ENCODE results near the gene CYREN. TPM values are rescaled to one million over a fixed set of nuclear protein-coding genes. Genes with fewer than 3 reads are reported as not detected.

Gene CYREN
- total and polyA plus RNA-seq, 2 of the 13 experiments (the other 11 are each of a cell fraction or from before 2014, with no cell fraction given), result 20.7 to 60.7 TPM

DNA sequence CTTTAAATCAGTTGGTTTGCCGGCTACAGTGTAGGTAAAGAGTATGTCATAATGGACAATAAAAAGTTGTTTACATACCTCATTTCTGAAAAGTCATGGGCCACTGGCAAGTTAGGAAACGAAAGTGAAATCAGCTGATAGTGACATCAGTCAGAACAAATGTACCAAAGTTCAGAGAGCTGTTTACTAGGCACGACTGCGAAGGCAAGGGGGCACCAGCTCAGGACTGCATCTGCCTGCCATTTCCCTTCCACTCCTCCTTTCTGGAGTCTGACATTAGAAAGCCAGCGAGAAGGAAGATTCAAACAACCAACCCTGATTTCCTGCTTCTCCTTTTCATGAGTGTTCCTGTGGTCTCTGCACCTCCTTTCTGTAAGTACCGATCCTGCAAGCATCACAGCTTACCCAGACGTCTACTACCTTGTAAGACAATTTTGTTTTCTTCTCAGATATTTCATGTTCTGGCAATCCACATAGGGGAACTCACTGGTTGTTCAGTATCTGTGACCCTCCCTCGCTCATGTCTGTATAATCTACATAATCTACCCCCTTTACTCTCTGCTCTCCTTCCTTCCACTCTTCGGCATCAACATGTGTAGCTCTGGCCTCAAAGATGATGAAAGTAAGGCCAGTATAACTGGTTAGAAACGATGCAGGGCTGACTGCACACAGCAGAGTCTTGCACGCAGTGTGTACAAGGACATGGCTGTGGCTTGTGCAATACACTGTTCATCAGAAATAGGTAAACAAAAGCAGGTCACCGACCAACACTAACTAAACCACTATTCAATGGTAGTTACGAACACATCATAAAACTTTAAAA, 22.4 kb downstream of the CYREN start, which contains the start of gene TMEM140 (continued):
- TF ChIP-seq FIP1L1 (IDR thresholded peaks at IDR 0.05; ENCODE audit: borderline replicate concordance, insufficient read depth, low read depth, low read length), result no peak
- no peak for TF ChIP-seq CENPT (CRISPR knock-in tag; IDR thresholded peaks at IDR 0.05; ENCODE audit: low read depth)
- TF ChIP-seq ZNF775 (CRISPR knock-in tag; IDR thresholded peaks at IDR 0.05; ENCODE audit: borderline replicate concordance), result no peak
- TF ChIP-seq MBNL3 (CRISPR knock-in tag; conservative IDR thresholded peaks at IDR 0.05), result no peak
- TF ChIP-seq KDM5A (IDR thresholded peaks at IDR 0.05; ENCODE audit: borderline replicate concordance, low read length), result no peak
- no peak for TF ChIP-seq ZNF337 (CRISPR knock-in tag; IDR thresholded peaks at IDR 0.05; ENCODE audit: borderline replicate concordance, low read depth)
- TF ChIP-seq, protein P1, sequence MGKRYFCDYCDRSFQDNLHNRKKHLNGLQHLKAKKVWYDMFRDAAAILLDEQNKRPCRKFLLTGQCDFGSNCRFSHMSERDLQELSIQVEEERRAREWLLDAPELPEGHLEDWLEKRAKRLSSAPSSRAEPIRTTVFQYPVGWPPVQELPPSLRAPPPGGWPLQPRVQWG (CRISPR knock-in tag; IDR thresholded peaks at IDR 0.05; ENCODE audit: borderline replicate concordance, low read depth), result no peak
- no peak for TF ChIP-seq PTBP1 (IDR thresholded peaks at IDR 0.05; ENCODE audit: low read depth, low read length, poor library complexity, severe bottlenecking)
- 0 out of 2 replicates have a peak, but pooled peaks have one; percentile 19 for TF ChIP-seq FOXC1 (CRISPR knock-in tag; IDR thresholded peaks at IDR 0.05; ENCODE audit: borderline replicate concordance)
- peak; percentile 17 for TF ChIP-seq HNRNPK (IDR thresholded peaks at IDR 0.05; ENCODE audit: low read depth, low read length, poor library complexity, severe bottlenecking)
- no peak for TF ChIP-seq TAF15 (IDR thresholded peaks at IDR 0.05; ENCODE audit: low read depth, low read length, poor library complexity, severe bottlenecking)
- no peak for TF ChIP-seq SYNCRIP (IDR thresholded peaks at IDR 0.05; ENCODE audit: insufficient read depth, low read depth, low read length)
- peak; percentile 83 for TF ChIP-seq HOXA5 (CRISPR knock-in tag; IDR thresholded peaks at IDR 0.05)
- TF ChIP-seq PAF1 (CRISPR knock-in tag; IDR thresholded peaks at IDR 0.05), result 0 out of 2 replicates have a peak, but pooled peaks have one; percentile 52
- no peak; the same call in 1 of the 2 replicates for TF ChIP-seq ELF1 (CRISPR knock-in tag; IDR thresholded peaks at IDR 0.05)
- TF ChIP-seq, protein P2, sequence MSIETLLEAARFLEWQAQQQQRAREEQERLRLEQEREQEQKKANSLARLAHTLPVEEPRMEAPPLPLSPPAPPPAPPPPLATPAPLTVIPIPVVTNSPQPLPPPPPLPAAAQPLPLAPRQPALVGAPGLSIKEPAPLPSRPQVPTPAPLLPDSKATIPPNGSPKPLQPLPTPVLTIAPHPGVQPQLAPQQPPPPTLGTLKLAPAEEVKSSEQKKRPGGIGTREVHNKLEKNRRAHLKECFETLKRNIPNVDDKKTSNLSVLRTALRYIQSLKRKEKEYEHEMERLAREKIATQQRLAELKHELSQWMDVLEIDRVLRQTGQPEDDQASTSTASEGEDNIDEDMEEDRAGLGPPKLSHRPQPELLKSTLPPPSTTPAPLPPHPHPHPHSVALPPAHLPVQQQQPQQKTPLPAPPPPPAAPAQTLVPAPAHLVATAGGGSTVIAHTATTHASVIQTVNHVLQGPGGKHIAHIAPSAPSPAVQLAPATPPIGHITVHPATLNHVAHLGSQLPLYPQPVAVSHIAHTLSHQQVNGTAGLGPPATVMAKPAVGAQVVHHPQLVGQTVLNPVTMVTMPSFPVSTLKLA (IDR thresholded peaks at IDR 0.05), result peak; percentile 74
- TF ChIP-seq, protein P3, sequence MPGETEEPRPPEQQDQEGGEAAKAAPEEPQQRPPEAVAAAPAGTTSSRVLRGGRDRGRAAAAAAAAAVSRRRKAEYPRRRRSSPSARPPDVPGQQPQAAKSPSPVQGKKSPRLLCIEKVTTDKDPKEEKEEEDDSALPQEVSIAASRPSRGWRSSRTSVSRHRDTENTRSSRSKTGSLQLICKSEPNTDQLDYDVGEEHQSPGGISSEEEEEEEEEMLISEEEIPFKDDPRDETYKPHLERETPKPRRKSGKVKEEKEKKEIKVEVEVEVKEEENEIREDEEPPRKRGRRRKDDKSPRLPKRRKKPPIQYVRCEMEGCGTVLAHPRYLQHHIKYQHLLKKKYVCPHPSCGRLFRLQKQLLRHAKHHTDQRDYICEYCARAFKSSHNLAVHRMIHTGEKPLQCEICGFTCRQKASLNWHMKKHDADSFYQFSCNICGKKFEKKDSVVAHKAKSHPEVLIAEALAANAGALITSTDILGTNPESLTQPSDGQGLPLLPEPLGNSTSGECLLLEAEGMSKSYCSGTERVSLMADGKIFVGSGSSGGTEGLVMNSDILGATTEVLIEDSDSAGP (CRISPR knock-in tag; IDR thresholded peaks at IDR 0.05; ENCODE audit: borderline replicate concordance), result peak; percentile 51
- TF ChIP-seq, protein P4, sequence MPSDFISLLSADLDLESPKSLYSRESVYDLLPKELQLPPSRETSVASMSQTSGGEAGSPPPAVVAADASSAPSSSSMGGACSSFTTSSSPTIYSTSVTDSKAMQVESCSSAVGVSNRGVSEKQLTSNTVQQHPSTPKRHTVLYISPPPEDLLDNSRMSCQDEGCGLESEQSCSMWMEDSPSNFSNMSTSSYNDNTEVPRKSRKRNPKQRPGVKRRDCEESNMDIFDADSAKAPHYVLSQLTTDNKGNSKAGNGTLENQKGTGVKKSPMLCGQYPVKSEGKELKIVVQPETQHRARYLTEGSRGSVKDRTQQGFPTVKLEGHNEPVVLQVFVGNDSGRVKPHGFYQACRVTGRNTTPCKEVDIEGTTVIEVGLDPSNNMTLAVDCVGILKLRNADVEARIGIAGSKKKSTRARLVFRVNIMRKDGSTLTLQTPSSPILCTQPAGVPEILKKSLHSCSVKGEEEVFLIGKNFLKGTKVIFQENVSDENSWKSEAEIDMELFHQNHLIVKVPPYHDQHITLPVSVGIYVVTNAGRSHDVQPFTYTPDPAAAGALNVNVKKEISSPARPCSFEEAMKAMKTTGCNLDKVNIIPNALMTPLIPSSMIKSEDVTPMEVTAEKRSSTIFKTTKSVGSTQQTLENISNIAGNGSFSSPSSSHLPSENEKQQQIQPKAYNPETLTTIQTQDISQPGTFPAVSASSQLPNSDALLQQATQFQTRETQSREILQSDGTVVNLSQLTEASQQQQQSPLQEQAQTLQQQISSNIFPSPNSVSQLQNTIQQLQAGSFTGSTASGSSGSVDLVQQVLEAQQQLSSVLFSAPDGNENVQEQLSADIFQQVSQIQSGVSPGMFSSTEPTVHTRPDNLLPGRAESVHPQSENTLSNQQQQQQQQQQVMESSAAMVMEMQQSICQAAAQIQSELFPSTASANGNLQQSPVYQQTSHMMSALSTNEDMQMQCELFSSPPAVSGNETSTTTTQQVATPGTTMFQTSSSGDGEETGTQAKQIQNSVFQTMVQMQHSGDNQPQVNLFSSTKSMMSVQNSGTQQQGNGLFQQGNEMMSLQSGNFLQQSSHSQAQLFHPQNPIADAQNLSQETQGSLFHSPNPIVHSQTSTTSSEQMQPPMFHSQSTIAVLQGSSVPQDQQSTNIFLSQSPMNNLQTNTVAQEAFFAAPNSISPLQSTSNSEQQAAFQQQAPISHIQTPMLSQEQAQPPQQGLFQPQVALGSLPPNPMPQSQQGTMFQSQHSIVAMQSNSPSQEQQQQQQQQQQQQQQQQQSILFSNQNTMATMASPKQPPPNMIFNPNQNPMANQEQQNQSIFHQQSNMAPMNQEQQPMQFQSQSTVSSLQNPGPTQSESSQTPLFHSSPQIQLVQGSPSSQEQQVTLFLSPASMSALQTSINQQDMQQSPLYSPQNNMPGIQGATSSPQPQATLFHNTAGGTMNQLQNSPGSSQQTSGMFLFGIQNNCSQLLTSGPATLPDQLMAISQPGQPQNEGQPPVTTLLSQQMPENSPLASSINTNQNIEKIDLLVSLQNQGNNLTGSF (CRISPR knock-in tag; IDR thresholded peaks at IDR 0.05), result no peak
